ENCODE data around the gene SPATA2L. TPM values are rescaled to one million over a fixed set of nuclear protein-coding genes. Genes with fewer than 3 reads are reported as not detected.

SPATA2L gene
- total RNA-seq, 1 donor from 2014 or later: 24.0 TPM

GRCh38 chr16:89717688-89718505 lies 16.4 kb upstream of the SPATA2L start:
- no peak for DNase-seq (ENCODE audit: low read depth)
- H3K36me3 ChIP-seq (ENCODE audit: control insufficient read depth, insufficient read depth, low read length): peaks cover 1% of the 10 kb centered on the region
- no peak for TF ChIP-seq CTCF (IDR thresholded peaks at IDR 0.05; ENCODE audit: insufficient read depth, low read length, poor library complexity, severe bottlenecking)
- no peak overlapping the region for H3K4me3 ChIP-seq (ENCODE audit: low read depth, low read length)
- H3K27me3 ChIP-seq (ENCODE audit: control insufficient read depth, insufficient read depth, low read length): no peaks in the 10 kb centered on the region

GRCh38 chr16:89716916-89717687 lies 15.6 kb upstream of the SPATA2L start:
- no peaks in the 10 kb centered on the region for H3K36me3 ChIP-seq (ENCODE audit: control insufficient read depth, insufficient read depth, low read length)
- DNase-seq (ENCODE audit: low read depth): no peak
- TF ChIP-seq CTCF (IDR thresholded peaks at IDR 0.05; ENCODE audit: insufficient read depth, low read length, poor library complexity, severe bottlenecking): no peak
- no peak overlapping the region for H3K4me3 ChIP-seq (ENCODE audit: low read depth, low read length)
- no peaks in the 10 kb centered on the region for H3K27me3 ChIP-seq (ENCODE audit: control insufficient read depth, insufficient read depth, low read length)

- no peaks in the 10 kb centered on the region for H3K36me3 ChIP-seq (ENCODE audit: control insufficient read depth, insufficient read depth, low read length)
- TF ChIP-seq CTCF (IDR thresholded peaks at IDR 0.05; ENCODE audit: insufficient read depth, low read length, poor library complexity, severe bottlenecking): no peak
- DNase-seq (ENCODE audit: low read depth): no peak
- H3K4me3 ChIP-seq (ENCODE audit: low read depth, low read length): no peak overlapping the region
- H3K27me3 ChIP-seq (ENCODE audit: control insufficient read depth, insufficient read depth, low read length): no peaks in the 10 kb centered on the region
Measured at GRCh38 chr16:89716493-89716892, 15.0 kb upstream of the SPATA2L start.

GRCh38 chr16:89712274-89712781 lies 10.8 kb upstream of the SPATA2L start:
- no peak for DNase-seq (ENCODE audit: low read depth)
- TF ChIP-seq CTCF (IDR thresholded peaks at IDR 0.05; ENCODE audit: insufficient read depth, low read length, poor library complexity, severe bottlenecking): no peak
- Histone ChIP-seq H3K36me3 (ENCODE audit: control insufficient read depth, insufficient read depth, low read length) (no peaks in the 10 kb centered on the region), H3K4me3 (ENCODE audit: low read depth, low read length) (peak overlapping the region; percentile 56), H3K27me3 (ENCODE audit: control insufficient read depth, insufficient read depth, low read length) (no peaks in the 10 kb centered on the region)

GRCh38 chr16:89711601-89712273 lies 10.2 kb upstream of the SPATA2L start:
- Histone ChIP-seq H3K27me3 (ENCODE audit: control insufficient read depth, insufficient read depth, low read length) (no peaks in the 10 kb centered on the region), H3K36me3 (ENCODE audit: control insufficient read depth, insufficient read depth, low read length) (no peaks in the 10 kb centered on the region), H3K4me3 (ENCODE audit: low read depth, low read length) (peak overlapping the region; percentile 56)
- DNase-seq (ENCODE audit: low read depth): no peak
- TF ChIP-seq CTCF (IDR thresholded peaks at IDR 0.05; ENCODE audit: insufficient read depth, low read length, poor library complexity, severe bottlenecking): no peak
